DND-41 (cell line): ENCODE data around the gene LAMC1.

Experiments
- EZH2 ChIP-seq: IDR thresholded peaks from 3 replicates; pipeline ENCODE4 v1.6.1; 2012; ENCODE audit warnings: borderline replicate concordance, low read depth, mild to moderate bottlenecking, moderate library complexity, low read length, inconsistent platforms; ENCODE audit not compliant: severe bottlenecking
- TF ChIP-seq, protein P1 (sequence below): IDR thresholded peaks from 2 replicates; pipeline ENCODE4 v1.5.1; 2012; ENCODE audit warnings: borderline replicate concordance, low read length, moderate library complexity, mild to moderate bottlenecking; ENCODE audit not compliant: poor library complexity, severe bottlenecking; ENCODE audit errors: extremely low read depth

DNA sequence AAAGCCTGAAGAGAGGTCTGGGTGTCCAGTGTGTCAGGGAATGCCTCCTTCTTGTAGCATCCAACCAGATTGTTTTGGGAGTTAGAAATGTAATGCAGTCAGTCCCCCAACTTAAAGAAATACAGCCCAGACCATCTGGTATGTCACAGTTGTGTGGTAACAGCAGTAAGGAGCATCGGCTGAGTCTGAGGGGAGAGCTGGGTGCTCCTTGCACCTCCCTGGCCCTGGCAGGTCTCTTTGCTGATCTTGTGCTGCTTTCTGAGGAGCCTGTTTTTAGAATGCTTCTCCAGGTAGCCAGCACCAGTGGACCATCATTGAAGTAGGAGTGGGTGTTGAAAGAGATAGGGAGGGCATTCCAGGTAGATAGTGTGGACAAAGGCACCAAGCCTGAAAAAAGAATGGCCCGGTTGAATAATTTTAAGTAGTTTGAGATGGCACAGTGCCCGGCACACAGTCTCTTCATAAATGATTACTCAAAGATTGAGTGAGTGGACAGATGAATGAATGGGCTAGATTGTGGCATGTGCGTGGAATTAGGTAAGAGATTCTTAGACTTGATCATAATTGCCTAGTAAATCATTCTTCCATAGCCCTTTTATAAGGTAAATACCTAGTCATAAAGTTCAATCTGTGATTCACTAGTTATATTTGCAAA lies 46.5 kb downstream of the LAMC1 start:
- TF ChIP-seq, protein P1, sequence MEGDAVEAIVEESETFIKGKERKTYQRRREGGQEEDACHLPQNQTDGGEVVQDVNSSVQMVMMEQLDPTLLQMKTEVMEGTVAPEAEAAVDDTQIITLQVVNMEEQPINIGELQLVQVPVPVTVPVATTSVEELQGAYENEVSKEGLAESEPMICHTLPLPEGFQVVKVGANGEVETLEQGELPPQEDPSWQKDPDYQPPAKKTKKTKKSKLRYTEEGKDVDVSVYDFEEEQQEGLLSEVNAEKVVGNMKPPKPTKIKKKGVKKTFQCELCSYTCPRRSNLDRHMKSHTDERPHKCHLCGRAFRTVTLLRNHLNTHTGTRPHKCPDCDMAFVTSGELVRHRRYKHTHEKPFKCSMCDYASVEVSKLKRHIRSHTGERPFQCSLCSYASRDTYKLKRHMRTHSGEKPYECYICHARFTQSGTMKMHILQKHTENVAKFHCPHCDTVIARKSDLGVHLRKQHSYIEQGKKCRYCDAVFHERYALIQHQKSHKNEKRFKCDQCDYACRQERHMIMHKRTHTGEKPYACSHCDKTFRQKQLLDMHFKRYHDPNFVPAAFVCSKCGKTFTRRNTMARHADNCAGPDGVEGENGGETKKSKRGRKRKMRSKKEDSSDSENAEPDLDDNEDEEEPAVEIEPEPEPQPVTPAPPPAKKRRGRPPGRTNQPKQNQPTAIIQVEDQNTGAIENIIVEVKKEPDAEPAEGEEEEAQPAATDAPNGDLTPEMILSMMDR: no peak
- no peak for TF ChIP-seq EZH2
